Activated effector memory CD4-positive, alpha-beta T cell treated with Interleukin-2 at 50 U/mL for 16 hours (primary cell): ENCODE measurements around the gene ABCG4.
"Not testable (repeated sequence)": the region's sequence is repeated elsewhere in the genome, so short reads cannot be mapped to it uniquely, and the experiment has no call there.

ENCODE experiments used
- DNase-seq: peaks from one replicate; pipeline ENCODE4 v3.0.0-alpha.2; 2020

ABCG4 gene

GRCh38 chr11:119116601-119117000, 32.3 kb upstream of the ABCG4 start:
- DNase-seq, result no peak

GRCh38 chr11:119117004-119117706, 31.7 kb upstream of the ABCG4 start:
- DNase-seq, result no peak

- no peak for DNase-seq
Measured at GRCh38 chr11:119118227-119118626, 30.6 kb upstream of the ABCG4 start.

GRCh38 chr11:119118946-119119345, 29.9 kb upstream of the ABCG4 start:
- DNase-seq, result no peak

GRCh38 chr11:119120639-119121007, 28.2 kb upstream of the ABCG4 start:
- no peak for DNase-seq

GRCh38 chr11:119121008-119121810, 27.6 kb upstream of the ABCG4 start, which contains the start of gene HINFP:
TSS of gene HINFP (plus strand) at chr11:119121580. CDS start at chr11:119126945, 5,365 bp downstream.
- peak; percentile 100 for DNase-seq

- no peak for DNase-seq
Measured at GRCh38 chr11:119121811-119122124, 27.1 kb upstream of the ABCG4 start.

GRCh38 chr11:119125821-119126220, 23.0 kb upstream of the ABCG4 start:
- DNase-seq, result no peak

GRCh38 chr11:119126675-119127268, 22.1 kb upstream of the ABCG4 start:
- no peak for DNase-seq

- no peak for DNase-seq
Measured at GRCh38 chr11:119130662-119131061, 18.2 kb upstream of the ABCG4 start.

GRCh38 chr11:119134389-119134978, 14.4 kb upstream of the ABCG4 start:
- no peak for DNase-seq

- DNase-seq, result not testable (repeated sequence)
Measured at GRCh38 chr11:119139276-119139675, 9.6 kb upstream of the ABCG4 start.

- no peak for DNase-seq
Measured at GRCh38 chr11:119144825-119145486, 3.9 kb upstream of the ABCG4 start.

GRCh38 chr11:119145551-119145950, 3.3 kb upstream of the ABCG4 start:
- DNase-seq, result no peak

GRCh38 chr11:119147604-119148333, 1.1 kb upstream of the ABCG4 start:
- DNase-seq, result no peak

GRCh38 chr11:119148720-119149017, 183 bp upstream of the ABCG4 start:
- DNase-seq, result no peak

- DNase-seq, result no peak
Measured at GRCh38 chr11:119149786-119150275, 979 bp downstream of the ABCG4 start.

GRCh38 chr11:119152043-119152442, 3.2 kb downstream of the ABCG4 start:
- no peak for DNase-seq

- no peak for DNase-seq
Measured at GRCh38 chr11:119152604-119153003, 3.8 kb downstream of the ABCG4 start.

- DNase-seq, result no peak
Measured at GRCh38 chr11:119153049-119153818, 4.4 kb downstream of the ABCG4 start.

- no peak for DNase-seq
Measured at GRCh38 chr11:119154178-119154577, 5.3 kb downstream of the ABCG4 start.
